ENCODE results near the gene TRIM61. TPM values are rescaled to one million over a fixed set of nuclear protein-coding genes. Genes with fewer than 3 reads are reported as not detected.

TRIM61 gene
- total RNA-seq, 1 donor from 2014 or later: 2.6 TPM

Other genes with a start within 250 kb of the TRIM61 start
- gene SMIM31, start 223.5 kb downstream of the TRIM61 start, total RNA-seq: 4.6 TPM
- gene APELA, start 100.5 kb downstream of the TRIM61 start, total RNA-seq: not detected
- not detected for gene TRIM60, start 54.3 kb upstream of the TRIM61 start, total RNA-seq
- not detected for gene TRIM75, start 76.2 kb upstream of the TRIM61 start, total RNA-seq
- 23.1 TPM for gene TMEM192, start 135.2 kb upstream of the TRIM61 start, total RNA-seq
- 23.7 TPM for gene KLHL2, start 229.9 kb upstream of the TRIM61 start, total RNA-seq